ENCODE measurements around the gene IQCF5.
"Not testable (repeated sequence)": the region's sequence is repeated elsewhere in the genome, so short reads cannot be mapped to it uniquely, and the experiment has no call there.

The IQCF5 gene

GRCh38 chr3:51862886-51863285 lies 12.5 kb downstream of the IQCF5 start:
- DNase-seq = no peak

GRCh38 chr3:51860703-51861665 lies 14.4 kb downstream of the IQCF5 start, which contains the start of gene IQCF2:
Gene IQCF2 (plus strand): TSS chr3:51861615. CDS start chr3:51861667, 52 bp downstream.
- no peak for DNase-seq

GRCh38 chr3:51855411-51855810 lies 20.0 kb downstream of the IQCF5 start:
- not testable (repeated sequence) for DNase-seq

GRCh38 chr3:51845129-51845528 lies 30.3 kb downstream of the IQCF5 start:
- no peak for DNase-seq

GRCh38 chr3:51836606-51837005 lies 38.8 kb downstream of the IQCF5 start:
- no peak for DNase-seq

GRCh38 chr3:51830836-51831385 lies 44.5 kb downstream of the IQCF5 start:
- no peak for DNase-seq

GRCh38 chr3:51830345-51830744 lies 45.1 kb downstream of the IQCF5 start:
- DNase-seq = no peak

- no peak for DNase-seq
Measured at GRCh38 chr3:51828297-51828696, 47.1 kb downstream of the IQCF5 start.
